Breast epithelium (tissue), 4 donors: ENCODE data around the gene IKZF5. TPM values are rescaled to one million over a fixed set of nuclear protein-coding genes. Genes with fewer than 3 reads are reported as not detected.

ENCODE experiments used
- DNase-seq, 2 donors: peaks; one replicate each; pipeline ENCODE4 v3.0.0-alpha.2; 2019; ENCODE audit warnings: low spot score in 2 of 2
- H3K27ac ChIP-seq, 2 donors: fragments of 200-600 bp; sonication (generic) in 1 of 2; one replicate each; pipeline ENCODE4 v1.5.1; 2016 to 2019; ENCODE audit warnings: mild to moderate bottlenecking in 1 of 2
- H3K27me3 ChIP-seq, 2 donors: fragments of 200-600 bp; sonication (generic) in 1 of 2; one replicate each; pipeline versions ENCODE4 v1.5.1 to v1.6.0; 2017 to 2019; ENCODE audit warnings: control low read depth in 1 of 2, mild to moderate bottlenecking in 1 of 2
- H3K36me3 ChIP-seq: fragments of 200-600 bp; one replicate; pipeline ENCODE4 v1.5.1; 2019
- H3K4me1 ChIP-seq, 2 donors: fragments of 200-600 bp; sonication (generic); one replicate each; pipeline ENCODE4 v1.5.1; 2016 to 2019; ENCODE audit warnings: control low read depth in 1 of 2
- H3K4me3 ChIP-seq, 3 donors: fragments of 200-600 bp; sonication (generic); 1 replicate in 2 of 3; 2 replicates in 1 of 3; pipeline ENCODE4 v1.5.1; 2016 to 2019; ENCODE audit warnings: mild to moderate bottlenecking in 3 of 3, moderate library complexity in 2 of 3
- H3K9me3 ChIP-seq, 2 donors: fragments of 200-600 bp; sonication (generic) in 1 of 2; one replicate each; pipeline ENCODE4 v1.5.1; 2016 to 2019; ENCODE audit warnings: control low read depth in 1 of 2
- POLR2A ChIP-seq: fragments of 450-650 bp; IDR thresholded peaks from one replicate; pipeline ENCODE4 v1.6.1; 2016; ENCODE audit warnings: antibody characterized with exemption, mild to moderate bottlenecking, moderate library complexity
- POLR2AphosphoS5 ChIP-seq, 3 donors: sonication (generic); formaldehyde crosslinking; IDR thresholded peaks; one replicate each; pipeline ENCODE4 v1.6.1; 2017; ENCODE audit warnings: antibody characterized with exemption in 3 of 3
- intact Hi-C: fragments of 100-400 bp; cut with DNase I; formaldehyde crosslinking; loops from one replicate; pipeline ENCODE4 v1.15.1; 2023; ENCODE audit warnings: low total_unique reads
- total RNA-seq, 3 donors: library from RNA; depleted of rRNA; stranded (reverse); fragments of >200 nt; gene quantifications; one replicate each; pipeline ENCODE4 v1.1.0, GENCODE V29; 2016
- TF ChIP-seq, protein P1 (sequence below), 3 donors: fragments of 450-650 bp; IDR thresholded peaks; one replicate each; pipeline ENCODE4 v1.5.1; 2016 to 2017; ENCODE audit warnings: antibody characterized with exemption in 3 of 3, mild to moderate bottlenecking in 3 of 3, moderate library complexity in 3 of 3

The IKZF5 gene
- total RNA-seq, 3 donors from 2014 or later, result 10.5 to 17.7 (median 13.3) TPM

DNA sequence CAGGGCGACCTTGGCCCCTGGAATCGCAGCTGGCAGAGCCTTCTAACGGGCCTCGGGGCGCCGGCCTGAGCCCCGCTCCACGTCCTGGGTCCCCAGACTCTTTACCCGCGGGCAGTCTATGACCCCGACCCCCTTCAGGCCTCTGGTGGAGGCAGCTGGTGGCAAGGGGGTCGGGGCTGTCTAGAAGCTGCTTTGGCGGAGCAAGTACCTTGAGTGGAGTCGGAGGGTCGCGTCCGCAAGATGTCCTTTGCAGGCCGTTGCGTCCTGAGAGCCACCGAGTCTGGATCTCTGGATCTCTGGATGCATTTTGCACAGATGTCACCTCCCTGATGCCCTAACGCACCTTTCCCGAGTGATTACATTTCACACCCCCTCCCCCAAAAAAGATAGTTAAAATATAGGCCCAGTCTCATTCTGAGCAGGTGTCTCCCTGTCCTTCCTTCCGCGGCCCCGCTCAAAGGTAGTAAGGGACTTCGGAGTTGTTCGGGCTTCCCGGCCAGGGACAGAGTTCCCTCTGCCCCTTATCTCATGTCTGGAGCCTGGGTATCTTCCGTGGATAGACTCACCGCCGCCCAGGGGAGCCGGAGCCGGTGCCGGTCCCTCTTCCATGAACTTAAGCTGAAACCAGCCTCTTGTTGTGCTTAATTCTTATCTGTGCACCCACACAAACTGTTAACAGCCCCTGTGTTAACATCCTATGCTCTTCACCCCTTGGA, 668 bp upstream of the IKZF5 start:
- peaks cover 0 to 26% of the 10 kb centered on the region in 2 donors for H3K4me1 ChIP-seq
- no peak for DNase-seq
- TF ChIP-seq POLR2A (no peak), POLR2AphosphoS5 (IDR thresholded peaks at IDR 0.05) (no peak)
- TF ChIP-seq, protein P1, sequence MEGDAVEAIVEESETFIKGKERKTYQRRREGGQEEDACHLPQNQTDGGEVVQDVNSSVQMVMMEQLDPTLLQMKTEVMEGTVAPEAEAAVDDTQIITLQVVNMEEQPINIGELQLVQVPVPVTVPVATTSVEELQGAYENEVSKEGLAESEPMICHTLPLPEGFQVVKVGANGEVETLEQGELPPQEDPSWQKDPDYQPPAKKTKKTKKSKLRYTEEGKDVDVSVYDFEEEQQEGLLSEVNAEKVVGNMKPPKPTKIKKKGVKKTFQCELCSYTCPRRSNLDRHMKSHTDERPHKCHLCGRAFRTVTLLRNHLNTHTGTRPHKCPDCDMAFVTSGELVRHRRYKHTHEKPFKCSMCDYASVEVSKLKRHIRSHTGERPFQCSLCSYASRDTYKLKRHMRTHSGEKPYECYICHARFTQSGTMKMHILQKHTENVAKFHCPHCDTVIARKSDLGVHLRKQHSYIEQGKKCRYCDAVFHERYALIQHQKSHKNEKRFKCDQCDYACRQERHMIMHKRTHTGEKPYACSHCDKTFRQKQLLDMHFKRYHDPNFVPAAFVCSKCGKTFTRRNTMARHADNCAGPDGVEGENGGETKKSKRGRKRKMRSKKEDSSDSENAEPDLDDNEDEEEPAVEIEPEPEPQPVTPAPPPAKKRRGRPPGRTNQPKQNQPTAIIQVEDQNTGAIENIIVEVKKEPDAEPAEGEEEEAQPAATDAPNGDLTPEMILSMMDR (IDR thresholded peaks at IDR 0.05), result no peak

DNA sequence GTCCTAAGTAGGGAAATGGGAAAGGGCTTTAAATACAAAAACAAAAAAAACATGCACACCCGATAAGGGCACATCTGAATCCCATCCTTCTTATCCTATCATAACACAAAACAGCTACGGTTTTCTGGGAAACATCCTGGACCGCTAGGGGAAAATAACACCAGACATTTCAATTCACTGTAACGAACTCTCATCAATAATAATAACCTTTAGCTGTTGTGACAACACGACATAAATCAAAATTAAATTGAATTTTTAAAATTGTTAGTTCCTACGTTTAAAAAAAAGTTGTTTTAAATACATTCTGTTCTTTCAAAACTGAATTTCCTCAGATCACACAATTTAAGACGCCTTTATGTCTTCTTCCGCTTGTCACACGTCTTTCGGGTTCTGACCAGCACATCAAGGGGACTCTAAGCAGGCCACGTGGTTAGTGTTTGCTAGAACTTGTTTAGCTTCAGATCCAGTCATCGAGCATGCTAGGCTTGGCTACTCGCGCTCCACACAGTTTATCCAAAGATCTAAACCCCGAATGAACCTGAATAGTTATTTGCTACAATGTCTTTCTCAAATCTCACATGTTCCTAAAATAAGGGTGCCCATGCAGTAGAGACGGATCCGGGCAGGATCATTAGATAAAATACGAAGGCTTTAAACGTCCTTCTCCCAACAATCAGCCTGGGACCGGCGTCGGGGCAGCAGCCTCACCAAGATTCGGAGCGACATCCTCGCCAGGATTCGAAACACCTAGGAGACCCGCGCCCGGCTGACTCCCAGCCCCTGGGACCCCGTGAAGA, 839 bp downstream of the IKZF5 start:
- no peaks in the 10 kb centered on the region for H3K27me3 ChIP-seq
- H3K4me3 ChIP-seq, result peak overlapping the region; percentile 87 to 99 (median 90)
- no peaks in the 10 kb centered on the region for H3K9me3 ChIP-seq
- peaks cover 0 to 26% of the 10 kb centered on the region in 2 donors for H3K4me1 ChIP-seq
- H3K27ac ChIP-seq, result peak overlapping the region; percentile 95 to 97
- H3K36me3 ChIP-seq, result no peaks in the 10 kb centered on the region
- no peak for DNase-seq
- intact Hi-C loops, result no loop called here
- no peak for TF ChIP-seq POLR2A
- TF ChIP-seq, protein P1 (IDR thresholded peaks at IDR 0.05), result peak in 1 of 3 donors; percentile 13

More for the DNA sequence above, 668 bp upstream of the IKZF5 start:
- no peaks in the 10 kb centered on the region for H3K36me3 ChIP-seq
- H3K27me3 ChIP-seq, result no peaks in the 10 kb centered on the region
- H3K27ac ChIP-seq, result peak overlapping the region; percentile 78 to 97
- H3K4me3 ChIP-seq, result peak overlapping the region; percentile 87 to 99 (median 90)
- H3K9me3 ChIP-seq, result no peaks in the 10 kb centered on the region
- intact Hi-C loops, result no loop called here

DNA sequence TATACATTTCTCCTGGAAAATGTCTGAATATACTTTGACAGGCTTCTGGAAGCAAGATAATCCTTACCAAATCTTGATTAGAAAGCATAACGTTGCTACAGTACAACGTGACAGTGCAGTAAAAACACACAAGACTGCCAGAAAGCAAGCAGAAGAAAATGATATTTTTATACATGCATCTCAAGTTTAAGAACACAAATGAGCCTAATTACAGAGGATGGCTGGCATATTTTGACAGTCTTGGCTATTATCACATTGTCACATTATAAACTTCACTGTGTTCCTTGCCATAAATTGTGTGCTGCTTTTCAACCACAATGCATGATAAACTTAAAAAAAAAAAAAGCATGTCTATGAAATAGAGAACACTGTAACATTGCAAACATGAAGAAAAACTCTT, 4.3 kb downstream of the IKZF5 start:
- Histone ChIP-seq H3K4me3 (no peak overlapping the region), H3K27me3 (no peaks in the 10 kb centered on the region), H3K4me1 (peaks cover 0 to 16% of the 10 kb centered on the region in 2 donors), H3K36me3 (no peaks in the 10 kb centered on the region), H3K27ac (no peak overlapping the region), H3K9me3 (no peaks in the 10 kb centered on the region)
- intact Hi-C loops, result no loop called here
- TF ChIP-seq POLR2A (no peak), POLR2AphosphoS5 (IDR thresholded peaks at IDR 0.05) (no peak)
- TF ChIP-seq, protein P1 (IDR thresholded peaks at IDR 0.05), result no peak
- DNase-seq, result no peak

DNA sequence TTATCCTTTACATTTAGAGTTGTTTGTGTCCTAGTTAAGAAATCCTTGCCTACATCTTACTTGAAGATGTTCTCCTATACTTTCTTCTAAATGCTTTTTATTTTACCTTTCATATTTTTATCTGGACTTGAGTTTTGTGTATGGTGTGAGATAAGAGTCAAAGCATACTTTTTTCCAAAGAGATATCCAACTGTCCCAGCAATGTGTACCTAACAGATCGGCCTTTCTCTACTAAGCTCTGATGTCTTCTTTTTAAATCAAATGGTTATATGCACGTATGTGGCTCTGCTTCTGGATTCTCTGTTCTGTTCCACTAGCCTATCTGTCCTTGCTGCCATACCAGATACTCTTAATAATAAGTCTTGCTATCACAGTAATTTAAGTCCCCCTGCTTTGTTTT, 7.2 kb downstream of the IKZF5 start:
- Histone ChIP-seq H3K36me3 (no peaks in the 10 kb centered on the region), H3K4me1 (peaks cover 0 to 4% of the 10 kb centered on the region in 2 donors), H3K9me3 (no peaks in the 10 kb centered on the region), H3K27ac (no peak overlapping the region), H3K27me3 (no peaks in the 10 kb centered on the region), H3K4me3 (no peak overlapping the region)
- no peak for DNase-seq
- TF ChIP-seq POLR2A (no peak), POLR2AphosphoS5 (IDR thresholded peaks at IDR 0.05) (no peak)
- TF ChIP-seq, protein P1 (IDR thresholded peaks at IDR 0.05), result no peak
- intact Hi-C loops, result no loop called here

DNA sequence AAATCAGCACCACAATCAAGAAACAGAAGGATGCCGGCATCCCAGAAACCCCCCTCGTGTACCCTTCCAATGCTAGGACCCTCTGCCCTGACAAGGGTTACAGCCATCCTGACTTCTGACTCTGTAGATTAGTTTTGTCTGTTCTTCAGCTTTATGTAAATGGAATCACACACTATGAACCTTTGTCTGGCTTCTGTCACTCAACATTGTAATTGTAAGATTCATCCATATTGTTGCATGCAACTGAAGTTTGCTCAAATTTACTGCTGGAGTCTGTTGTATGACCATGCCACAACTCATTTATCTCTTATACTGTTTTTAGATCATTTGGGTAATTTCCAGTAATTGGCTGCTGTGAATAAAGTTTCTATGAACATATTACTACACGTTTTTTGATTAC, 8.4 kb downstream of the IKZF5 start:
- Histone ChIP-seq H3K9me3 (no peaks in the 10 kb centered on the region), H3K4me3 (no peak overlapping the region), H3K4me1 (no peaks in the 10 kb centered on the region), H3K27ac (no peak overlapping the region), H3K27me3 (no peaks in the 10 kb centered on the region), H3K36me3 (no peaks in the 10 kb centered on the region)
- intact Hi-C loops, result no loop called here
- TF ChIP-seq, protein P1 (IDR thresholded peaks at IDR 0.05), result no peak
- TF ChIP-seq POLR2A, result no peak
- no peak for TF ChIP-seq POLR2AphosphoS5 (IDR thresholded peaks at IDR 0.05)
- no peak for DNase-seq
